Brain pericyte (primary cell): ENCODE data around the gene BNC2.

Experiments
- DNase-seq: peaks from one replicate; pipeline ENCODE4 v3.0.0-alpha.2; 2012; ENCODE audit warnings: low read depth, low spot score

Gene BNC2

DNA sequence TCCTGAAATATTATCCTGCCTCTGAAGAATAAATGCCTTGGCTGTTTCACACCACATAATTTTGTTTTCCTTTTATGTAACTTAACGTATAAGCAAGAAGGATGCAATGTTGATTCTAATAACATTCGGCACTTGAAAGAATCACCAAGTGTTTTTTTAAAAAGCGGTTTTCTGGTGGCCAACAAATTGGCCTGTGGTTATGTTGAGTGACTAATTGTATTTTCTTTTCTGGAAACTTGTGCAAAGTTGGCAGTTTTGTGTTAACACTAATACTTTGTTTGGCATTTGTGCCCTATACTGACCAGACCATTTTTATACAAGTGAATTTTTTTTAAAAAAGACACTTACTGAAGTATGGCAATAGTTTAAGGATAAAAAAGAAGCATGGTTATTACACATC, 452.7 kb downstream of the BNC2 start:
- DNase-seq, result peak; percentile 77

DNA sequence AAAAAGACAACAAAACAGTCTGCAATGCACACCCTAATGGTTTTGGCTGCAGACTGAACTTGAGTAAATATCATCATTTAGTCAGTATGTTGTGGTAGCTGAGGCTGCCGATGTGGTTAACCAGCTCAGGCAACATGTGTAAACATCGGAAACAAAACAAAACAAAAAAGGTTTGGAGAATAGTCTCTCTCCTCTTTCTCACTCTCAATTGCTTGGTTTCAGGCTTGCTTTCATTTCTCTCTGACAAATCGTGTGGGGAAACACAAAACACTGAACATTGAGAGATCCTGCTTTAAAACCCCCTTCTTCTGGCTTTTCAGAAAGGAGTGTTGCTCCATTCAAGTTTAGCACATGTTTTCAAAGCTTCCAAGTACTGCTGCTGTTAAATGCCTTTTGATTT, 453.3 kb downstream of the BNC2 start:
- DNase-seq, result peak; percentile 80

DNA sequence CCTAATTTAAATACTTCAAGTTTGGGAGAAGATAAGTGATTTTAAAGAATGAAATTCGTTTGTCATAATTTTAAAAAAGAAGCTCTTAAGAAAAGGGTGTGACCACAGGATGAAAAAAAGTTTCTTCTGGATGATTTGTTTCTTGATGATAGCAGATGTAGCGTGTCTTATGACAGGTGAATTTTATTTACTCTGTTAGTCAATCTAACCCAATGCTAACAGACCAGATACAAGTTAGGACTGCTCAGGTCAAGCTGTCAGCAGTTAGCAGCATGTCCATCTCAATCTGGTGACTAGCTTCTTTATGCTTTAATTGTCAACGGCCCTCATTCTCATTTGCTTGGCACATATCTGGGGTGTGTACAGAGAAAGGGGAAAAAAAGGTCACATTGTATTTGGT, 456.0 kb downstream of the BNC2 start:
- DNase-seq, result no peak

DNA sequence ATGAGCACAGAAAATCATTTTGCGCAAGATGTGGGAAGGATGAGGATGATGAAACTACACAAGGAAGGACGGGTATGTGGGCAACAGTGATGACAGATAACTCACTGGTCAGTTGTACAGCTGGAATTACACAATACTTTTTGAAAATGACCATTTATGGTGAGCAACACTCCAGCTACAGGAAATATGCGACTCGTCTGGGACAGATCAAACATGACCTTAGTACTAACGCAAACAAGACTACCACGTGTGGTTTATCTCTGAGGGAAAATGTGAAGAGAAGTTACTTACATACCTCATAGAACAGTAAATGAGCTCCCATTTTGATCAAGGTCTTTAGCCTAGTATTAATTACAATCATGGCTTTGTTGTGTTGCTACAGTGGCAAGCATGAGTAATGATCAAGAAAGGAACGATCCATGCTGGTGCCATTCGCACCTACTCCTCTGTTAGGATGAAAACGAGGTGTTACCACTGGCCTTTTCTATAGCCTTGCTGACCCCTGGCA, 456.9 kb downstream of the BNC2 start:
- no peak for DNase-seq

DNA sequence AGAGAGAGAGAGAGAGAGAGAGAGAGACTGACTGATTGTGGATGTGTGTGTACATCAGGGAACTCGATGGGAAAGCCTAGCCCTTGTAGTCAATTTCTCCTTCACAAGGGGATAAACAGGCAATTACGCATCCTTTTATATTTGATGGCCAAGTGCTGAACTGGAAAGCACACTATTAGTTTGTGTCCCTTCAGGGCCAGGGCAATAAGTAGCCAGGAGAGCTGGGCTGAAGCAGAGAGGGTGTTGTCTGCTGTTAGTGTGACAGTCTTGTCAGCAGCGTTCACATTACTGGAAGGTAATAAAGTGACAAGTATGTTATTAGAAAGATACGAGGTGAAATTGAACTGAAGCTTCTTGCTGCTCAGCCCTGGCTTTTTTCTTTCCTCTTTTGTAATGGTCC, 457.7 kb downstream of the BNC2 start:
- DNase-seq, result no peak

DNA sequence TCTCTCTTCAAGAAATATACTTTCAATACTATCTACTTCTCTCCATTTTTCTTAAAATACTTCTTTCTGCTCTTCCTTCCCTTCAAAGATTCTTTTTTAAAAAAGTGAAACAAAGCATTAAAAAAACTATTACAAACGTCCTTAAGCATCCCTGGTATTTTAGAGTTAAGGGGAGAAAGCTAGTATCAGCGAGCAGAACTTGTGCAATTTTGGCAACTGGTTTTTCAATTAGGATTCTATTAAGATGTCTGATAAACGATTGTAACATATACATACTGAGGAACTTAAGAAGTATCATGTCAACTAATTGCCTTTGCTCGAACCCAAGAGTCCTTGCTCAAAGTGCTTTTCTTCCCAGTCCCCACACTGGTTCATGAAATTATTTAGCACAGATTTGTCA, 459.2 kb downstream of the BNC2 start:
- no peak for DNase-seq

DNA sequence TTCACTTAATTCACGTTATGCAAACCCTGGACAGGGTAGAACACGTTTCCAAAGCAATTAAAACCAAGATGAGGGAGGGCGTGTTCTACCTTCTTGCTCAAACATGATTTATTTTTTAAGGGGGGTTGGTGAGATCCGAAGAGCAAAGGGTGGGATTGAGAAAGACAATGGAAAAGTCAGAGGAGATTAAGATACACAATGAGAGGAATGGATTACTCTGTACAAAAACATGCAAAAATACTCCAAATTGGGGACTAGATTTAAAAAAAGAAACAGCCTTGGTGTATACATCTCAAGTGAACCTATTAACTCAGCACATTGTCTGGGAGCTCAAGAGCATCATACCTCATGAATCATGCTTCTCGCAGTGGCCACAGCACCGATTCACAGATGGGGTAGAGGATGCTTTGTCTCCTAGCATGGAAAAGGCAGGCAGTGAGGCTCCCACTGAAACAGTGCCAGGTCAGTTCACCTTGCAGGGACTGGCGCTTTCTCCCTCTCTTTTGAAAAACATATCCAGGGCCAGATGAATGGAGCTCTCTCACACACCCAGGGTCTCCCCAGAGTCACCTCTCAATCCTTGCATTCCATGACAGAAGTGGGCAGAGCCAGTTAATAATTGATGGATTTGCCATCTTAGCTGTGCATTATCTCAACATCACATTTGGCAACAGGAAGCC, 459.7 kb downstream of the BNC2 start:
- DNase-seq, result no peak

DNA sequence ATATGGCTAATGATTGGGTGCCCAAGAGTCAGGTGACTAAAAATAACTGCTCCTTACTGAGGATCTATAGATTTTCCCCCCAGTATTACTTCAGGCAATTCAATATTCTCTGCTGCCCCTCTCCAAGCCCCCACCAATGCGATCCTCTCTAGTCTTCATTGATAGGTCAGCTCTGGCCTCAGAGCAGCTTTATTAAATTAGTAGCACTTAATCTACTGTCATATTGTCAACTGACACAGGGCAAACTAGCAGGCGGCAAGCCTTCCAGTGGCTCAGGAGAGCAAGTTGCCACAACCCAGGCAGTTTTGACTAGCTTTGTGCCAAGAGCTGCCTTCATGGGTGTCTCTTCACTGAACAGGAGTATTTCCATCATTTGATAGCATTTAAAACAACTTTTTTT, 462.9 kb downstream of the BNC2 start:
- DNase-seq, result no peak

DNA sequence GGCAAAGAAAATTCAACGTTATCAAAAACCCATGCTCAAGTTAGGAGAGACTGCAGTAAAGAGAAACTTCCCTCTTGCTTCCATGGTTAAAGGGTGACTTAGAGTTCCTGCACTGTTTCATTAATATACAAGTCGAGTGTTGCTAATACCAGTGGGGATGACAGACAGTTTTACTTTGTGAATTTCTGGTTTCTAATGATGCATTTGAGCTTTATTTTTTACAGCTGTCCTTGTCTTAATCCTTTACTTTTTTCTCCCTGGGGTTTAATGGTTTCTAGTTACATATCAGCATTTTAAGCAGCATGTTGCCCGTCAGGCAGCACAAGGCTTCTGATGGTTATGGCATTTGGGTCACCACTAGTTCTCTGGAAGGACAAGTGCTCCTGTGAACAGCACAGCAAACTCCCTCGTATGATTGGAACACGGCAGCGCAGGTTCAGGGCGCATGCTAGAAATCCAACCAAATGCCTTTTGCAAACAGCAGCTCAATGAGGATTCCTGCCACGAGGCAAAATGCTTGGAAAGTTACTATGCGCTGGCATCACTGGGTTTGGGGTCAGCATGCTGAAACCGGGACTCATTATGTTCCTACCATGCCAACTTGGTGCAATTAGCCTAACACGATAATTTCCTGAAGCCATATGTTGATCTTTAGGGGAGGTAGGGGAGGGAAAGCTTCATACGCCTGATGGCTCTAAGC, 463.8 kb downstream of the BNC2 start:
- no peak for DNase-seq

DNA sequence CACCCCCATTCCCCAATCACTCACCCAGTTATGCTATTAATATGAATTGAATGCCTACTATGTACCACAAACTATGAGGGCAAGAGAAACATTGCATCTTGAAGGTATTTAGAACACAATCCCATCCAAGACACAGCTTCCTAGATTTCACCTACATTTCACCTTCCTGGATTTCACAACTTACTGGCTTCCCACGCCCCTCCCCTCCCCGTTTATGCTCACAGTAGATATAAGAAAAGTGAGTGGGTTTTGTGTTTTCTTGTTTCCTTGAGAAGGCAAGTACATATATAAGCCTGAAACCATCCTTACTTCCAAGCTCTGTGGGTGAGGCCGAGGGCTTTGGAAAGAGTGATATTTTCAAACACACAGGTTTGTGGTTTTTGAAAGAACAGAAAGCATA, 465.0 kb downstream of the BNC2 start:
- DNase-seq, result no peak

DNA sequence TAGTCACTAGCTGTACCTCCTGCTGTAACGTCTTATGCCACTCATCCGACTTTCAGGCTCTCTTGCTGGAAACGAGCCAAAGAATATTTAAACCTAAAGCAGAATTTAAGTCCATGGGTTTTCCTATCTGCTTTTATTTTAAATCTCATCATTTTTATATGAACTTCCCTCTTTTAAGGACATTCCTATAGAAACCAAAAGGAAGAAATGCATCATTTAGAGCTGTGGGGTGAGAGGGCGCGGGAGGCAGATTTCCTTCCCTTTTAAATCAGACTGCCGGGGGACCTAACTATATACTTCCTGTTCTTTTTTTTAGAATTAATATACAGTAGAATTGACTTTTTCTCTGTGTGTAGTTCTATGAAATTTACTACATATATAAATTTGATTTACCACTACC, 468.8 kb downstream of the BNC2 start:
- no peak for DNase-seq

DNA sequence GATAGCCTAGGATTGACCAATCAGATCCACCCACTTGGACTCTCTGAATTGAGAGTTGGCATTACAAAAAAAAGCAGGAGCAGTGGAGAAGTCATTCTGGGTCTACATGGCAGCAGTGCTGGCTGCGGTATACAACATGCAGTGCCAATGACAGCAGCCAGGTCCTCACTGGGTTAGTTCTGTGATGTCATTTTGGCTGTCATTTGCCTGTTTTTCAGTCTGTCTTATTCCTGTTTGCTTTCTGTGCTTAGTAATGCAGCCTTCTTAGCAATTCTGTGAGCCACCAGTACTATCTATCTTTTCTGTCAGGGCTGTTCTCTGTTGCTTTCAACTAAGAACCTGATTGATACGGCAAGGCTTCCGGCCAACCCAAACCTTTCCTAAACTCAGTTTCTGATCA, 471.8 kb downstream of the BNC2 start:
- no peak for DNase-seq

DNA sequence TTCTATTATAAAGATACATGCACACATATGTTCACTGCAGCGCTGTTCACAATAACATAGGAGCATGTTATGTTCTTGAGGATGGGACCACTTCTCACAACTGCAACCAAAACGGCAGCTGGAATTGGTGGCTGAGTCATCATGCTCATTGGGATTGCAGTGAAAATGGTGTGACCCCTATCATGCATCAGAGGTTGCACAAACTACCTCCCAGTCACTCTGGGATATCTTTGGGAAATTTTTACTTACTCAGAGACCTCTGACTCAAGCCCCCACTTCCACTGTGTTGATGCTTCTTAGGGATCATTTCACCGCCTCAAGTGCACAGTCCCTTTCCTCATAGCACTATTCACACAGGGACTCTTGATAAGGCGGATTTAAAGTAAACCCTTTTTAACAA, 474.1 kb downstream of the BNC2 start:
- DNase-seq, result no peak

DNA sequence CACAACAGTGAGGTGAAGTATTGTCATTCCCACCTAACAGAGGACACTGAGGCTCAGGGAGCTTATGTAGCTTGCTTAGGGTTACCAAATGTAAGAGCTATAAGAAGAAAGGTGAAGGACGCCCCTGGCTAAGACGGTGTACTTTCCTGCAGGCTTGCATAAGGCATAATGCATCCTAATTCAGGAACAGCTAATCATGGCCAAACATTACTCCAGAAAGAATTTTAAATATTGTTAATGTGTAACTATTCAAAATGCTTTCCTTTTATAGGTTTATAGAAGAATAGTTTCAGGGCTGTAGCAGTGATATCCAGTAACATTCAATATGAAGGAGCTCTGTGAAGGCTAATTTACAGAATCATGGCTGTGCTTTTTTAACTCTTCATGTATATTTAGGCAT, 479.1 kb downstream of the BNC2 start:
- no peak for DNase-seq

DNA sequence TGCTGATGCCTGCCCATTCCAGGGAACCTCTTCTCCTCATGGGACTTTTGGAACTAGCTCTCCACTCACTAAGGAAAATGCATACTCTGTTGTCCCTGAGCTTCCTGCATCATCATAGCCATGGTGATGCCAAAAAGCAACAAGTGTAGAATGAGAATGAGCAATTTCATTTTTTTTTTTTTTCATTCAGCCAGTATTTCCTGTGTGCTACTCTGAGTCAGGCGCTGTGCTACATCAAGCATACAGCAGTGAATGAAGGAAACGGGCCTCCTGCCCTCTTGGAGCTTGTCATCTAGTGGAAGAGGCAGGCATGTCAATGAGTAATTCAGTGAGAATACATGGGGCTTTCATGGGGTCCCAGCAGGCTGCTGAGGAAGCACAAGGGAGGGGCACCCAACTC, 483.1 kb downstream of the BNC2 start:
- no peak for DNase-seq

DNA sequence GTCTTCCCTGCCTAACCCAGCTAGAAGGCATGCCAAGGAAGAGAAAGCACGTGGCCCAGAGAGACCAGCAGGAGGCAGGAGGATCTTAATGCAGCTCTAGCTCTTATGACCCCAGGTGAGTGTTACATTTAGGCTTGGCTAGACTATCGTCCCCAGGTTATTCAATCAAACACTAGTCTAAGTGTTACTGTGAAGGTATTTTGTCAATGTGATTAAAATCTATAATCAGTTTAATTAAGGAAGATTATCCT, 483.7 kb downstream of the BNC2 start:
- no peak for DNase-seq

DNA sequence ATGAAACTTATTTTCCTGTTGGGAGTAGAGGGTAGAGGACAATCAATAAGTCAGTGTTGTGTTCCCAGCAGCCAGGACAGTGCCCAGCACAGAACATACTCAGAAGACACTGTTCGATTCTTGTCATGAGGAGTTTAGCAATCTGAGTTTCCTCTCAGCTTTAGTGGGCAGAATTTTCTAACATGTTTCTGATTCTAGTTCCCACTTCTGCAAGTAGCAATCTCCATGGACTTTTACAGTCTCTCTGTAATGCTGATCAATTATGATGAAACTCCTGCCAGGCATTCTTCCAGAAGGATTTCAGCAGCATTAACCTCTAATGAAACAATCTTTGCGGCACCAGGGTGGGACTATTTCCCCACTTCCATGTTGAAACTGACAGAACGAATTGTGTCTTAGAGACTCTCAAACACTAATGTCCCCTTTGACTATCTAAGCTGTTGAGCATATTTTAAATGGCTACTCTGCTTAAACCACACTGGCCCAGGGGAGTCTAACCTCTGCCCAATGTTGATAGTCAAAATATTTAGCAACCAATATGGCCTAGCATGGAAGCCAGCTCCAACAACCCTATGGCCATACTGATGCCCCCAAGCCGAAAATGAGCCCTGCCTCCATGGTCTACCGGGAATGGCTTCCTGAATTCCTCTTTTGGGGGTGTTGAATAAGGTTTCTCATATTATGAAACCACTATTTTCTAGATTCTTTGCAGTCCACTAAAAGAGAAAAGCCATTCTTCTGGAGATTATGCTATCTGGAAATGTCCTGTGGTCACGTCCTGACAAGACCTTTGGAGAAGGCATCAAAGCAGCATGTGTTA, 484.3 kb downstream of the BNC2 start:
- DNase-seq, result no peak

DNA sequence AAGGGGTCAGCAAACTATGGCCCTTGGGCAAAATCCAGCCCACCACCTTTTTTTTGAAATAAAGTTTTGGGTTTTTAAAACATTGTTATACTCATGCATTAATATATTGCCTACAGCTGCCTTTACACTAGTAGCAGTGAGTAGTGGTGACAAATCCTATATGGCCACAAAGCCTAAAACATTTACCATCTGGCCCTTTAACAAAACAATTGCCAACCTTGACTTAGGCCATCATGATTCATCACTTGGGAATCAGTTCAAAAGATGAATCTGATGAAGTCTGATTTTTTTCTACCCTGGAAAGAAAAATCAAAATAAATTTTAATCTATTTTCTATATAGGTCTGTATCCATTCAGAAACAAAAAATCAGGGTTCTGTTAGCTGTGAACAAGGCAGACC, 484.9 kb downstream of the BNC2 start:
- DNase-seq, result no peak

DNA sequence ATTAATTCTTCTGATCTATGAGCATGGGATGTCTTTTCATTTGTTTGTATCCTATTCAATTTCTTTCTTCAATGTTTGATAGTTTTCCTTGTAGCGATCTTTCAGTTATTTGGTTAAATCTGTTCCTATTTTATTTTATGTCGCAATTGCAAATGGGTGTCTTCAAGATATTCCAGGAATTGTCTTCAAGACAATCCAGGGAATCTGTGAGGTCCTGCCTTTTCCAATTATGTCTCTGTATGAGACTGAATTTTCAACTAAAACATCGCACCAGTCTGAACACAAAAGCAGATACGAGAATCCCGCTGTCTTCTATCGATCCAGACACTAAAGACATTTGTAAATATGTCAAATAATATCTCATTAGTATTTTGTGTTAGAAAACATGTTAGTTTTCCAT, 485.5 kb downstream of the BNC2 start:
- no peak for DNase-seq

DNA sequence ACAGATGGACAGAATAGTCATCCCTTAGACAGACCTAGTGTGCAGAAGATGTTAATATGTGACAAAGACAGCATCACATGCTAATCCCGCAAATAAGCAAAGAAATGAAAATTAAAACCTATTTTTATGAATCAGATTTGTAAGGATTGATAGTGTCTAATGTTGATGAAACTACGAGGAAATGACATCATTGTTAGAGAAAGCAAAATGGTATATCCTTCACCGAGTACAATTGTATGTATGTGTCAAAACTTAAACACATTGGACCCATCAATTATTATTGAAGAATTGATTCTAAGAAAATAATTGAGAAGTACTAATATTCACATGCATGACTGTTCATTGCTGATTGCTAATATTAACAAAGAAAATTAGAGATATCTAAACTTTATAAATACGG, 493.2 kb downstream of the BNC2 start:
- DNase-seq, result no peak

DNA sequence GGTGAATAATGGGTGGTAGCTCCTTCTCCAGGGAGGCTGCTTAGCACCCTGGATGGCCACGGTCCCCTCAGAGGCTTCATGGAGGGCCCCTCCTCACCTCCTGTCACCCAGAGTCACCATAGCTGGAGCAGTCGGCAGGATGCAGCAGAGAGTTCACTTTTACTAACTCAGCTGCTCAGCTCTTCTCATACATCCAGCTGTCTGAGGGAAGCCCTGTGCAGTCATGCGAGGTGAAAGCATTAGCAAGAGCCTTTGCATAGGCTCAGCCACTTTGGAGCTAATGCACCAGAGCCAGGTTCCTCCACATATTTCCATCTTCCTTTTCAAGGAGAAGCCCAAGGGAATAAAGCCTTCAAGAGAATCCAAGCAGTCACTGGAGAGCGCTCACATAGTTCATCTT, 499.2 kb downstream of the BNC2 start:
- DNase-seq, result no peak

DNA sequence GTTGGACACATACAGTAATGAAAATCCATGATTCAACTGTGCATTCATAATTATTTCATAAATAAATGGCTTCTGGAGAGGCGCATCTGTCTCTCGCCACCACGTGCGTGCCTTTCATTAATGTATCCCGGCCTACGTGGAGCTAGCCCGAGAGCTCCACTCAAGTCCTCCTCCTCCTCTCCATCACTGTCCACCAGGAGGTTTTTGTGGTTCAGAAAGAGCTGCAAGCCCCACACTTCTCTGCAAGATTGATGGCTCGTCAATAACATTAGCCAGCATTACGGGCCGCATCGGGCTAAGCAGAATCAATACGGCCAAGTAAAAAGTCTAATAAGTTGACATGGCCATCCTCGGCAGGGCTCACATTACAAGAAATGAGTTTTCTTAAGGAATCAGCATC, 499.8 kb downstream of the BNC2 start:
- DNase-seq, result no peak

DNA sequence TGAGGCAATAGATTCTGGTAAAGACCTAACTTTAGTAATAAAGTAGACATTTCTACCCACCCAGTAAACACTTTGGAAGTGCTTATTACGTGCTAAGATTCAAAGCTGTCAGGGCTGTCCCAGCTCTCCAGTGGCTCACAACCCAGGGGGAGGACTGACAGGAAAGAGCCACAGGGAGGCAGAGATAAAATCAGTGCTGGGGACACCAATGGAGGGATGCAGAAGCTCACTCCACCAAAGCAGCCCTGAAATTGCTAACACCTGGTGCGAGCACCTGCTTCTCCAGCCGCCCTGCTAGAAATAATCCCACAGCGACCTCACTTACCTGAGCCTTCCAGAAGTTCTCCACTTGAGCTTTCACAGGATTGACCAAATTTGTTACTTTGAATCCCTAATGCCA, 501.0 kb downstream of the BNC2 start:
- no peak for DNase-seq
